ENCODE results near the gene R3HDM4.

R3HDM4 gene

DNA sequence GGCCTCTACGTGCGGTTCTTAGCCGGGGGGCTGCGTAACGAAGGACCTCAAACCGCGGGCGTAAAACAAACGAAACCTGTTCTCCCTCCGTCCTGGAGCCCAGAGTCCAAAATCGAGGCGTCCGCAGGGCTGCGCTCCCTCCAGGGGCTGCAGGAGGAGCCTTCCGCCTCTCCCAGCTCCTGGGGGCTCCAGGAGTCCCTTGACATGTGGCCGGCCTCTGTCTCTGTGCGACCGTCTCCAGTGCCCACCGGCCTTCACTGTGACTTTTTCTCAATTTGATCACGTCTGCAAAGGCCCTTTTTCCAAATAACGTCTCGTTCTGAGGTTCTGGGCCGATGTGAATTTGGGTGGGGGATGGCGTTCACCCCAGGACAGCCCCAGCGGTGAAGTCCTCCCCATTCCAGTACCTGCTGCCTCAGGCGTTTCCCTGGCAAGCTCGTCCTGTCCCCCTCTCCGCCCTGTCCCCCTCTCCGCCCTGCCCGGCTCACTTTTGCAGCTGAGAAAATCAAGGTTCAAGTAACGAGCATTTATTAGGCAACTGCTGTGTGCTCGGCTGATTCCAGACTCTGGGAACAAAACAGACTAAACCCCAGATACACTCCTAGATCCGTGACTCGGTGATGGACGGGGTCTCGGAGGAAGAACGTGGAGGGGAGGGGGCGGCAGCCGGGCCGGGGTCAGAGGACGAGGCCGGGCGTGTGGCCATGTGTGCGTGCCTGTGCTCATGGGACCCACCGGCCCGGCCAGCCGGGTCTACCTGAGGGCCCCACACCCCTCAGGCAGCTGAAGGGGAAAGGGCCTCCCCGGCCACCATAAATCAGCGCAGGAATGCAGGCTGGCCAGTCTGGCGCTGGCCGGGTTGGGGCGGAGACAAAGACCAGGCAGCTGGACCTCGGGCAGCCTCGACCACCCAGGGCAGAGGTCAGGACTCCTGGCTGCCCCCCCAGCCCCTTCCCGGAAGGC lies 43.1 kb upstream of the R3HDM4 start:
- TF ChIP-seq, protein P1, sequence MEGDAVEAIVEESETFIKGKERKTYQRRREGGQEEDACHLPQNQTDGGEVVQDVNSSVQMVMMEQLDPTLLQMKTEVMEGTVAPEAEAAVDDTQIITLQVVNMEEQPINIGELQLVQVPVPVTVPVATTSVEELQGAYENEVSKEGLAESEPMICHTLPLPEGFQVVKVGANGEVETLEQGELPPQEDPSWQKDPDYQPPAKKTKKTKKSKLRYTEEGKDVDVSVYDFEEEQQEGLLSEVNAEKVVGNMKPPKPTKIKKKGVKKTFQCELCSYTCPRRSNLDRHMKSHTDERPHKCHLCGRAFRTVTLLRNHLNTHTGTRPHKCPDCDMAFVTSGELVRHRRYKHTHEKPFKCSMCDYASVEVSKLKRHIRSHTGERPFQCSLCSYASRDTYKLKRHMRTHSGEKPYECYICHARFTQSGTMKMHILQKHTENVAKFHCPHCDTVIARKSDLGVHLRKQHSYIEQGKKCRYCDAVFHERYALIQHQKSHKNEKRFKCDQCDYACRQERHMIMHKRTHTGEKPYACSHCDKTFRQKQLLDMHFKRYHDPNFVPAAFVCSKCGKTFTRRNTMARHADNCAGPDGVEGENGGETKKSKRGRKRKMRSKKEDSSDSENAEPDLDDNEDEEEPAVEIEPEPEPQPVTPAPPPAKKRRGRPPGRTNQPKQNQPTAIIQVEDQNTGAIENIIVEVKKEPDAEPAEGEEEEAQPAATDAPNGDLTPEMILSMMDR (IDR thresholded peaks at IDR 0.05; ENCODE audit: low read depth, low read length): no peak
- no peak for DNase-seq (ENCODE audit: extremely low read depth, low read depth)

- DNase-seq (ENCODE audit: extremely low read depth, low read depth): no peak
- TF ChIP-seq, protein P1 (IDR thresholded peaks at IDR 0.05; ENCODE audit: low read depth, low read length): no peak
Observed at GRCh38 chr19:954672-955494, 41.9 kb upstream of the R3HDM4 start.

DNA sequence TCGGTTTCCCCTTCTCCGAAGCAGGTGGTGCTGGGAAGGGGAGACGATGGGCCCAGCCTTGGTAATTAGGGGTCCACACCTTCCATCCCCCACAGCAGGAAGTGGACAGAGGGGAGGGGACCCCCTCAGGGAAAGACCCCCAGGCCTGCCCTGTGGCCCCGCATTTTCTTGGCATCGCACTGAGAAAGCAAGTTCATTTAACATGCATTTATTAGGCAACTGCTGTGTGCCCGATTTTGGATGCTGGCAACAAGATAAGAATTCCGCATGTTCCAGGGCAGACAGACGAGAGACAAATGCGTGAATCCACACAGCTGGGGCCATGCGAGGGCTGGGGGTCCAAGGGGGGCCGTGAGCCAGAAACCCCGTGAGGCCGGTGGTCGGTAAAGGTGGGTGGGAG lies 41.3 kb upstream of the R3HDM4 start:
- TF ChIP-seq, protein P1 (IDR thresholded peaks at IDR 0.05; ENCODE audit: low read depth, low read length): no peak
- DNase-seq (ENCODE audit: extremely low read depth, low read depth): no peak

- DNase-seq (ENCODE audit: extremely low read depth, low read depth): no peak
- TF ChIP-seq, protein P1 (IDR thresholded peaks at IDR 0.05; ENCODE audit: low read depth, low read length): no peak
Observed at GRCh38 chr19:953445-954271, 40.6 kb upstream of the R3HDM4 start.

- DNase-seq (ENCODE audit: extremely low read depth, low read depth): no peak
Observed at GRCh38 chr19:952680-953444, 39.8 kb upstream of the R3HDM4 start.

More at GRCh38 chr19:952680-953444, 39.8 kb upstream of the R3HDM4 start:
- TF ChIP-seq, protein P1 (IDR thresholded peaks at IDR 0.05; ENCODE audit: low read depth, low read length): no peak
